B cell (primary cell): ENCODE results near the gene OGDH.

Experiments
- EZH2 ChIP-seq: IDR thresholded peaks from 2 replicates; pipeline ENCODE4 v1.6.1; 2012; ENCODE audit warnings: borderline replicate concordance, low read depth, mild to moderate bottlenecking, moderate library complexity, low read length; ENCODE audit not compliant: insufficient read depth, poor library complexity, severe bottlenecking
- TF ChIP-seq, protein P1 (sequence below): fragments of 200-600 bp; IDR thresholded peaks from one replicate; pipeline ENCODE4 v1.8.0; 2022; ENCODE audit warnings: antibody characterized with exemption, mild to moderate bottlenecking

DNA sequence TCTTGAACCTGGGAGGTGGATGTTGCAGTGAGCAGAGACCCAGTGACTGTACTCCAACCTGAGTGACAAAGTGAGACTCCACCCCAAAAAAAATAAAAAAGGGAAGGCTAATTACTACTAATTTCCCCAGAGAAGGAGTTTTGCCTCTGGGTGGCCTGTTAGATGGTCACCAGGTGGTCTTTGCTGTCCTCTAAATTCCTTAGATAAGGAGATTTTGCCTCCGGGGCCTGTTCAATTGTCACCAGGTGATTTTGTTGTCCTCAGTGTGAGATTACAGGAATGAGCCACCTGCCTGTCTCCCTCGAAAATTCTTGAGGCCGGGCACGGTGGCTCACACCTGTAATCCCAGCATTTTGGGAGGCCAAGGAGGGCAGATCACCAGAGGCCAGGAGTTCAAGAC is 117.8 kb downstream of the OGDH start:
- TF ChIP-seq, protein P1, sequence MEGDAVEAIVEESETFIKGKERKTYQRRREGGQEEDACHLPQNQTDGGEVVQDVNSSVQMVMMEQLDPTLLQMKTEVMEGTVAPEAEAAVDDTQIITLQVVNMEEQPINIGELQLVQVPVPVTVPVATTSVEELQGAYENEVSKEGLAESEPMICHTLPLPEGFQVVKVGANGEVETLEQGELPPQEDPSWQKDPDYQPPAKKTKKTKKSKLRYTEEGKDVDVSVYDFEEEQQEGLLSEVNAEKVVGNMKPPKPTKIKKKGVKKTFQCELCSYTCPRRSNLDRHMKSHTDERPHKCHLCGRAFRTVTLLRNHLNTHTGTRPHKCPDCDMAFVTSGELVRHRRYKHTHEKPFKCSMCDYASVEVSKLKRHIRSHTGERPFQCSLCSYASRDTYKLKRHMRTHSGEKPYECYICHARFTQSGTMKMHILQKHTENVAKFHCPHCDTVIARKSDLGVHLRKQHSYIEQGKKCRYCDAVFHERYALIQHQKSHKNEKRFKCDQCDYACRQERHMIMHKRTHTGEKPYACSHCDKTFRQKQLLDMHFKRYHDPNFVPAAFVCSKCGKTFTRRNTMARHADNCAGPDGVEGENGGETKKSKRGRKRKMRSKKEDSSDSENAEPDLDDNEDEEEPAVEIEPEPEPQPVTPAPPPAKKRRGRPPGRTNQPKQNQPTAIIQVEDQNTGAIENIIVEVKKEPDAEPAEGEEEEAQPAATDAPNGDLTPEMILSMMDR: no peak
- no peak for TF ChIP-seq EZH2
